ENCODE results near the gene ZBTB39.

The ZBTB39 gene

DNA sequence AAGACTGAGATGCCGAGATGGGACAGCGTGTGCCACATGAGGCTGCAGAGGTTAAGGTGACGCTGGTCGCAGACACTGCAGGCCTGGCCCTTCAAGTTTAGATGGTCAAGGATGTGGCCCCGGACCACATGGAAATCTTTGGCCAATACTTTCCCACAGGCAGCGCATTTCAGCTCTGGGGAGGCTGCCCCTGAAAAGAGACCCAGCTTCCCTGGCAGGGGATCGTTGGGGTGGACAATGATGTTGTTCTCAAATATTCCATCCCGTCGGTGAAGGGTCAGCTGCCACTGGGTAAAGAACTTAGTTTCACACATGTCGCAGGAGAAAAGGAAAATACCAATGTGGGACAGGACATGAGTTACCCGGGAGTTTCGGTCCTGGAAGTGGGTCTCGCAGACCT lies 3.0 kb downstream of the ZBTB39 start:
- no peaks in the 10 kb centered on the region for H3K27me3 ChIP-seq (replicated peaks in 2 of 5; ENCODE audit: control insufficient read depth in 4 of 5, insufficient read depth in 5 of 5, low read length in 4 of 5)
- CTCF ChIA-PET, result interaction anchor here (1.3 to 10.6 kb wide), 11 partner anchors 9 to 247 kb away, joined by 3 to 121 read pairs (median 18); partner anchors contain the start of genes HSD17B6, PRIM1 and TAC3
- no peaks in the 10 kb centered on the region for H3K9me3 ChIP-seq (ENCODE audit: control extremely low read depth in 1 of 5, control insufficient read depth in 4 of 5, insufficient read depth in 2 of 5, low read depth in 1 of 5, low read length in 4 of 5)
- H3K27ac ChIP-seq (ENCODE audit: insufficient read depth in 1 of 2, low read depth in 1 of 2, low read length in 2 of 2, poor library complexity in 1 of 2, severe bottlenecking in 2 of 2), result no peak overlapping the region
- WGBS (ENCODE audit: insufficient coverage), result 98% methylated on average over 13 of the region's 13 CpGs
- peaks cover 9 to 30% (median 23%) of the 10 kb centered on the region in 4 experiments for H3K4me1 ChIP-seq (ENCODE audit: control extremely low read depth in 1 of 4, control insufficient read depth in 4 of 4, insufficient read depth in 4 of 4, low read length in 3 of 4)
- DNase-seq, result no peak
- H3K36me3 ChIP-seq (ENCODE audit: control insufficient read depth in 4 of 4, insufficient read depth in 4 of 4, low read length in 3 of 4), result peaks cover 18 to 55% (median 48%) of the 10 kb centered on the region in 4 experiments
- H3K4me3 ChIP-seq (ENCODE audit: control insufficient read depth in 1 of 7, extremely low read depth in 1 of 7, insufficient read depth in 4 of 7, low read depth in 2 of 7, low read length in 6 of 7), result no peak overlapping the region
- POLR2A ChIA-PET, result no interaction called here

DNA sequence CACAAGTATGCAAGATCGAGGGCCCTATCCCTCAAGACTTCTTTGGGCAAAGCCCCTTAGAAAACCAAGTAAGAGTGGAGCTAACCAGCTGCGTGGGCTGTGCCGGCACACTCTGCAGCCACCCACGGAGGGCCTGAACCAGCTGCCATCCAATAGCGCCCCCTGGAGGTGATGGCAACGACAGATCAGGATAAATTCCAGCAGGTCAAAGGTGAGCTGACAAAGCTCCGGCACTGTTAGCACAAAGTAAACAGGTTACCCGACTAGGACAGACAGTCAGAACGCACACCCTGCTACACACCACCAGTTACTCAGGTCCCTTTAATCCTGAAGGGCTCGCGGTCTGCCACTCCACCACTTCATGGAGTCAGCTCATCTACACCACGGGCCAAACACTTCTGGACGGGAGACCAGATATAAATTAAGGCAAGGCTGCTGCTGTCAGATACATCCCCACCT lies 4.9 kb downstream of the ZBTB39 start:
- Histone ChIP-seq H3K9me3 (ENCODE audit: control extremely low read depth in 1 of 5, control insufficient read depth in 4 of 5, insufficient read depth in 2 of 5, low read depth in 1 of 5, low read length in 4 of 5) (no peaks in the 10 kb centered on the region), H3K27me3 (replicated peaks in 2 of 5; ENCODE audit: control insufficient read depth in 4 of 5, insufficient read depth in 5 of 5, low read length in 4 of 5) (no peaks in the 10 kb centered on the region), H3K4me1 (ENCODE audit: control extremely low read depth in 1 of 4, control insufficient read depth in 4 of 4, insufficient read depth in 4 of 4, low read length in 3 of 4) (peaks cover 9 to 22% (median 15%) of the 10 kb centered on the region in 4 experiments), H3K36me3 (ENCODE audit: control insufficient read depth in 4 of 4, insufficient read depth in 4 of 4, low read length in 3 of 4) (peaks cover 18 to 58% (median 49%) of the 10 kb centered on the region in 4 experiments), H3K4me3 (ENCODE audit: control insufficient read depth in 1 of 7, extremely low read depth in 1 of 7, insufficient read depth in 4 of 7, low read depth in 2 of 7, low read length in 6 of 7) (no peak overlapping the region), H3K27ac (ENCODE audit: insufficient read depth in 1 of 2, low read depth in 1 of 2, low read length in 2 of 2, poor library complexity in 1 of 2, severe bottlenecking in 2 of 2) (no peak overlapping the region)
- WGBS (ENCODE audit: insufficient coverage), result 43% methylated on average over 8 of the region's 13 CpGs
- ChIA-PET POLR2A (interaction anchor here (1.5 kb wide), 1 partner anchor 13 kb away, joined by 5 read pairs; no protein-coding TSS in a partner anchor), CTCF (interaction anchor here (0.6 to 9.3 kb wide), 20 partner anchors 10 to 253 kb away, joined by 3 to 74 read pairs (median 4); partner anchors contain the start of genes NEMP1, PRIM1, STAT6 and TAC3)
- peak; percentile 69 to 86 (median 79) for DNase-seq

DNA sequence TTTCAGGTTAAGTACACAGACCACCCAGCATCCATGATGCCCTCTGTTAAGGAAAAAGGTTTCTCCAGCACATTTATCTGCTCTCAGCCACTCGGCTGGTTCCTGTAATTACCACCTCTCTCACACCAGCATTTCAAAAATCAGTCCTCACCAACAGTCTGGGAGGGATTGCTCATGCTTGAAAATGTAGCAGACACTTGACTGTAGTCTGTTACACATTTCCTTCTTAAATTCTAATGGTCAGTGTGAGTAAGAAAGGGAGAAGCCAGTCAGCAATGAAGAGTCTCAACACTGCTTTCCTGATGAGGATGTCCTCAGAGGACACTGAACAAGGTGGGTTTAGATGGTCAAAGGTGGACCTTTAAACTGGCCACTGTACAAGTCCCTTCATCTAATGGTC lies 6.0 kb downstream of the ZBTB39 start:
- DNase-seq, result no peak
- H3K27ac ChIP-seq (ENCODE audit: insufficient read depth in 1 of 2, low read depth in 1 of 2, low read length in 2 of 2, poor library complexity in 1 of 2, severe bottlenecking in 2 of 2), result no peak overlapping the region
- H3K27me3 ChIP-seq (replicated peaks in 2 of 5; ENCODE audit: control insufficient read depth in 4 of 5, insufficient read depth in 5 of 5, low read length in 4 of 5), result no peaks in the 10 kb centered on the region
- no CpG with 5 or more reads among the region's 1 CpG for WGBS (ENCODE audit: insufficient coverage)
- peaks cover 6 to 16% (median 10%) of the 10 kb centered on the region in 4 experiments for H3K4me1 ChIP-seq (ENCODE audit: control extremely low read depth in 1 of 4, control insufficient read depth in 4 of 4, insufficient read depth in 4 of 4, low read length in 3 of 4)
- peaks cover 18 to 62% (median 51%) of the 10 kb centered on the region in 4 experiments for H3K36me3 ChIP-seq (ENCODE audit: control insufficient read depth in 4 of 4, insufficient read depth in 4 of 4, low read length in 3 of 4)
- POLR2A ChIA-PET, result no interaction called here
- no peaks in the 10 kb centered on the region for H3K9me3 ChIP-seq (ENCODE audit: control extremely low read depth in 1 of 5, control insufficient read depth in 4 of 5, insufficient read depth in 2 of 5, low read depth in 1 of 5, low read length in 4 of 5)
- CTCF ChIA-PET, result interaction anchor here (0.7 to 9.3 kb wide), 5 partner anchors 9 to 247 kb away, joined by 4 to 67 read pairs (median 17); partner anchors contain the start of gene STAT6
- H3K4me3 ChIP-seq (ENCODE audit: control insufficient read depth in 1 of 7, extremely low read depth in 1 of 7, insufficient read depth in 4 of 7, low read depth in 2 of 7, low read length in 6 of 7), result no peak overlapping the region

- peaks cover 0 to 7% (median 3%) of the 10 kb centered on the region in 4 experiments for H3K4me1 ChIP-seq (ENCODE audit: control extremely low read depth in 1 of 4, control insufficient read depth in 4 of 4, insufficient read depth in 4 of 4, low read length in 3 of 4)
- no peak overlapping the region for H3K27ac ChIP-seq (ENCODE audit: insufficient read depth in 1 of 2, low read depth in 1 of 2, low read length in 2 of 2, poor library complexity in 1 of 2, severe bottlenecking in 2 of 2)
- no peak for DNase-seq
- peaks cover 16 to 59% (median 50%) of the 10 kb centered on the region in 4 experiments for H3K36me3 ChIP-seq (ENCODE audit: control insufficient read depth in 4 of 4, insufficient read depth in 4 of 4, low read length in 3 of 4)
- POLR2A ChIA-PET, result no interaction called here
- no peaks in the 10 kb centered on the region for H3K9me3 ChIP-seq (ENCODE audit: control extremely low read depth in 1 of 5, control insufficient read depth in 4 of 5, insufficient read depth in 2 of 5, low read depth in 1 of 5, low read length in 4 of 5)
- CTCF ChIA-PET, result interaction anchor here (1.2 to 9.3 kb wide), 5 partner anchors 12 to 229 kb away, joined by 3 to 67 read pairs (median 3); no protein-coding TSS in a partner anchor
- 95% methylated on average over 3 of the region's 4 CpGs for WGBS (ENCODE audit: insufficient coverage)
- H3K27me3 ChIP-seq (replicated peaks in 2 of 5; ENCODE audit: control insufficient read depth in 4 of 5, insufficient read depth in 5 of 5, low read length in 4 of 5), result no peaks in the 10 kb centered on the region
- H3K4me3 ChIP-seq (ENCODE audit: control insufficient read depth in 1 of 7, extremely low read depth in 1 of 7, insufficient read depth in 4 of 7, low read depth in 2 of 7, low read length in 6 of 7), result no peak overlapping the region
Measured at GRCh38 chr12:56999456-56999855, 6.9 kb downstream of the ZBTB39 start.

- CTCF ChIA-PET, result interaction anchor here (1.0 to 9.3 kb wide), 6 partner anchors 9 to 228 kb away, joined by 3 to 67 read pairs (median 3); no protein-coding TSS in a partner anchor
- WGBS (ENCODE audit: insufficient coverage), result 86% methylated on average over 3 of the region's 4 CpGs
- H3K4me3 ChIP-seq (ENCODE audit: control insufficient read depth in 1 of 7, extremely low read depth in 1 of 7, insufficient read depth in 4 of 7, low read depth in 2 of 7, low read length in 6 of 7), result no peak overlapping the region
- DNase-seq, result no peak
- H3K27ac ChIP-seq (ENCODE audit: insufficient read depth in 1 of 2, low read depth in 1 of 2, low read length in 2 of 2, poor library complexity in 1 of 2, severe bottlenecking in 2 of 2), result no peak overlapping the region
- H3K27me3 ChIP-seq (replicated peaks in 2 of 5; ENCODE audit: control insufficient read depth in 4 of 5, insufficient read depth in 5 of 5, low read length in 4 of 5), result no peaks in the 10 kb centered on the region
- H3K36me3 ChIP-seq (ENCODE audit: control insufficient read depth in 4 of 4, insufficient read depth in 4 of 4, low read length in 3 of 4), result peaks cover 15 to 54% (median 45%) of the 10 kb centered on the region in 4 experiments
- POLR2A ChIA-PET, result no interaction called here
- H3K4me1 ChIP-seq (ENCODE audit: control extremely low read depth in 1 of 4, control insufficient read depth in 4 of 4, insufficient read depth in 4 of 4, low read length in 3 of 4), result peaks cover 0 to 7% (median 3%) of the 10 kb centered on the region in 4 experiments
- H3K9me3 ChIP-seq (ENCODE audit: control extremely low read depth in 1 of 5, control insufficient read depth in 4 of 5, insufficient read depth in 2 of 5, low read depth in 1 of 5, low read length in 4 of 5), result no peaks in the 10 kb centered on the region
Measured at GRCh38 chr12:56998981-56999380, 7.4 kb downstream of the ZBTB39 start.

DNA sequence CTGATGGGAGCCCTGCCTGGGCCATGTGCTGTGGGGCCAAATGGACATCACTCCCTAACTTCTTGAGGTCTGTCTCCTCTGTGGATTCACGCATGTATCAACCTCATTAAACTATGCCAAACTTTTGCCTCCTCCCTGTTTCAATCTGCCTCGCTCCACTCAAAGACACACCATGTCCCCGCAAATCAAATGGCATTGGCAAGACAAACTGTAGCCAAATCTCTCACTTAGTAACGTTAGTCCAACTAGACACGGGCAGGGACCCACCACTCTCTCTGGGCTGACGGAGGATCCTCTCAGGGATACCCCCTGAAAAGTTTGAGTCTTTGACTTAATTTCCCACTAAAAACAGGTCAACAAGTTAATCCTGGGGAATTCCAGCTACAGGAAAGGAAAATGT lies 8.0 kb downstream of the ZBTB39 start:
- CTCF ChIA-PET, result interaction anchor here (1.0 to 9.3 kb wide), 5 partner anchors 10 to 227 kb away, joined by 3 to 67 read pairs (median 3); no protein-coding TSS in a partner anchor
- Histone ChIP-seq H3K4me3 (ENCODE audit: control insufficient read depth in 1 of 7, extremely low read depth in 1 of 7, insufficient read depth in 4 of 7, low read depth in 2 of 7, low read length in 6 of 7) (no peak overlapping the region), H3K9me3 (ENCODE audit: control extremely low read depth in 1 of 5, control insufficient read depth in 4 of 5, insufficient read depth in 2 of 5, low read depth in 1 of 5, low read length in 4 of 5) (no peaks in the 10 kb centered on the region), H3K36me3 (ENCODE audit: control insufficient read depth in 4 of 4, insufficient read depth in 4 of 4, low read length in 3 of 4) (peaks cover 12 to 47% (median 38%) of the 10 kb centered on the region in 4 experiments), H3K27me3 (replicated peaks in 2 of 5; ENCODE audit: control insufficient read depth in 4 of 5, insufficient read depth in 5 of 5, low read length in 4 of 5) (no peaks in the 10 kb centered on the region), H3K27ac (ENCODE audit: insufficient read depth in 1 of 2, low read depth in 1 of 2, low read length in 2 of 2, poor library complexity in 1 of 2, severe bottlenecking in 2 of 2) (no peak overlapping the region), H3K4me1 (ENCODE audit: control extremely low read depth in 1 of 4, control insufficient read depth in 4 of 4, insufficient read depth in 4 of 4, low read length in 3 of 4) (peaks cover 0 to 7% (median 3%) of the 10 kb centered on the region in 4 experiments)
- POLR2A ChIA-PET, result no interaction called here
- 95% methylated on average over 6 of the region's 6 CpGs for WGBS (ENCODE audit: insufficient coverage)
- no peak for DNase-seq

Measured in common myeloid progenitor, CD34-positive (primary cell).